ENCODE results near the gene GMPPB. TPM values are rescaled to one million over a fixed set of nuclear protein-coding genes. Genes with fewer than 3 reads are reported as not detected.

Gene GMPPB
- 10 to 100 TPM; 36.5 to 46.0 TPM for total RNA-seq

- CTCF ChIA-PET, result interaction anchor here (0.6 to 1.5 kb wide), 3 partner anchors 9 to 1577 kb away, joined by 3 to 4 read pairs (median 4); no protein-coding TSS in a partner anchor
- H3K4me1 Mint-ChIP-seq, result peaks cover 37% of the 10 kb centered on the region
- peak within 1 kb of the TSS; percentile 95 for H3K4me3 Mint-ChIP-seq
- POLR2A ChIA-PET, result no interaction called here
- H3K36me3 Mint-ChIP-seq (ENCODE audit: low read depth), result peaks cover 20% of the 10 kb centered on the region
- DNase-seq, result peak; percentile 95
- no peaks in the 10 kb centered on the region for H3K27me3 Mint-ChIP-seq
- peak within 1 kb of the TSS; percentile 98 for H3K27ac Mint-ChIP-seq
- no peaks in the 10 kb centered on the region for H3K9me3 Mint-ChIP-seq
Measured at GRCh38 chr3:49723628-49724551, at the start of gene GMPPB. Gene GMPPB (minus strand): TSS chr3:49723951. CDS start chr3:49723726, 225 bp downstream.

GRCh38 chr3:49772703-49773102 is 49.0 kb upstream of the GMPPB start:
- Mint-ChIP-seq H3K27me3 (no peaks in the 10 kb centered on the region), H3K27ac (no peak overlapping the region), H3K36me3 (ENCODE audit: low read depth) (peaks cover 13% of the 10 kb centered on the region), H3K4me1 (peaks cover 8% of the 10 kb centered on the region), H3K4me3 (no peak overlapping the region), H3K9me3 (no peaks in the 10 kb centered on the region)
- DNase-seq, result no peak
- ChIA-PET CTCF (interaction anchor here (0.6 to 1.6 kb wide), 2 partner anchors 9 to 72 kb away, joined by 4 read pairs; no protein-coding TSS in a partner anchor), POLR2A (no interaction called here)

- H3K4me3 Mint-ChIP-seq, result no peak overlapping the region
- ChIA-PET POLR2A (no interaction called here), CTCF (interaction anchor here (0.5 to 1.2 kb wide), 4 partner anchors 41 to 1054 kb away, joined by 3 to 5 read pairs (median 4); no protein-coding TSS in a partner anchor)
- no peaks in the 10 kb centered on the region for H3K9me3 Mint-ChIP-seq
- H3K4me1 Mint-ChIP-seq, result peaks cover 8% of the 10 kb centered on the region
- H3K27me3 Mint-ChIP-seq, result no peaks in the 10 kb centered on the region
- no peak overlapping the region for H3K27ac Mint-ChIP-seq
- H3K36me3 Mint-ChIP-seq (ENCODE audit: low read depth), result peaks cover 13% of the 10 kb centered on the region
- no peak for DNase-seq
Measured at GRCh38 chr3:49771340-49771938, 47.7 kb upstream of the GMPPB start.

GRCh38 chr3:49769926-49770325 is 46.2 kb upstream of the GMPPB start:
- H3K9me3 Mint-ChIP-seq, result no peaks in the 10 kb centered on the region
- no peak for DNase-seq
- H3K4me1 Mint-ChIP-seq, result peaks cover 10% of the 10 kb centered on the region
- CTCF ChIA-PET, result interaction anchor here (1.2 kb wide), 1 partner anchor 42 kb away, joined by 4 read pairs; no protein-coding TSS in a partner anchor
- H3K4me3 Mint-ChIP-seq, result no peak overlapping the region
- peaks cover 13% of the 10 kb centered on the region for H3K36me3 Mint-ChIP-seq (ENCODE audit: low read depth)
- H3K27me3 Mint-ChIP-seq, result no peaks in the 10 kb centered on the region
- POLR2A ChIA-PET, result no interaction called here
- no peak overlapping the region for H3K27ac Mint-ChIP-seq

- POLR2A ChIA-PET, result no interaction called here
Measured at GRCh38 chr3:49769286-49769915, 45.6 kb upstream of the GMPPB start.

GRCh38 chr3:49763981-49764380 is 40.2 kb upstream of the GMPPB start:
- Mint-ChIP-seq H3K4me3 (no peak overlapping the region), H3K9me3 (no peaks in the 10 kb centered on the region), H3K4me1 (peaks cover 4% of the 10 kb centered on the region), H3K27ac (no peak overlapping the region), H3K36me3 (ENCODE audit: low read depth) (peaks cover 3% of the 10 kb centered on the region), H3K27me3 (no peaks in the 10 kb centered on the region)
- DNase-seq, result no peak
- ChIA-PET CTCF (no interaction called here), POLR2A (interaction anchor here (0.6 kb wide), 1 partner anchor 10 kb away, joined by 3 read pairs; no protein-coding TSS in a partner anchor)

More at GRCh38 chr3:49769286-49769915, 45.6 kb upstream of the GMPPB start:
- H3K27ac Mint-ChIP-seq, result no peak overlapping the region
- H3K4me1 Mint-ChIP-seq, result peaks cover 10% of the 10 kb centered on the region
- no peak overlapping the region for H3K4me3 Mint-ChIP-seq
- no peaks in the 10 kb centered on the region for H3K27me3 Mint-ChIP-seq
- H3K36me3 Mint-ChIP-seq (ENCODE audit: low read depth), result peaks cover 13% of the 10 kb centered on the region
- CTCF ChIA-PET, result no interaction called here
- H3K9me3 Mint-ChIP-seq, result no peaks in the 10 kb centered on the region
- no peak for DNase-seq

- DNase-seq, result no peak
- Mint-ChIP-seq H3K4me3 (no peak overlapping the region), H3K27ac (no peak overlapping the region), H3K36me3 (ENCODE audit: low read depth) (no peaks in the 10 kb centered on the region), H3K9me3 (no peaks in the 10 kb centered on the region), H3K4me1 (peaks cover 6% of the 10 kb centered on the region), H3K27me3 (no peaks in the 10 kb centered on the region)
- POLR2A ChIA-PET, result interaction anchor here (0.7 kb wide), 1 partner anchor 344 kb away, joined by 3 read pairs; no protein-coding TSS in a partner anchor
- CTCF ChIA-PET, result no interaction called here
Measured at GRCh38 chr3:49761661-49762060, 37.9 kb upstream of the GMPPB start.

GRCh38 chr3:49759226-49759625 is 35.5 kb upstream of the GMPPB start:
- POLR2A ChIA-PET, result no interaction called here
- Mint-ChIP-seq H3K27ac (no peak overlapping the region), H3K27me3 (no peaks in the 10 kb centered on the region), H3K4me3 (no peak overlapping the region), H3K36me3 (ENCODE audit: low read depth) (no peaks in the 10 kb centered on the region), H3K4me1 (peaks cover 2% of the 10 kb centered on the region), H3K9me3 (no peaks in the 10 kb centered on the region)
- CTCF ChIA-PET, result no interaction called here
- no peak for DNase-seq

GRCh38 chr3:49757197-49757596 is 33.4 kb upstream of the GMPPB start:
- CTCF ChIA-PET, result interaction anchor here (0.5 to 1.3 kb wide), 2 partner anchors 82 to 314 kb away, joined by 3 read pairs; no protein-coding TSS in a partner anchor
- H3K9me3 Mint-ChIP-seq, result no peaks in the 10 kb centered on the region
- peaks cover 2% of the 10 kb centered on the region for H3K4me1 Mint-ChIP-seq
- no peak for DNase-seq
- H3K27ac Mint-ChIP-seq, result no peak overlapping the region
- H3K4me3 Mint-ChIP-seq, result no peak overlapping the region
- H3K27me3 Mint-ChIP-seq, result no peaks in the 10 kb centered on the region
- POLR2A ChIA-PET, result no interaction called here
- H3K36me3 Mint-ChIP-seq (ENCODE audit: low read depth), result peaks cover 3% of the 10 kb centered on the region

GRCh38 chr3:49756036-49756435 is 32.3 kb upstream of the GMPPB start:
- Mint-ChIP-seq H3K27ac (no peak overlapping the region), H3K9me3 (no peaks in the 10 kb centered on the region)

GRCh38 chr3:49754536-49754935 is 30.8 kb upstream of the GMPPB start:
- H3K27ac Mint-ChIP-seq, result no peak overlapping the region
- H3K4me3 Mint-ChIP-seq, result no peak overlapping the region
- H3K27me3 Mint-ChIP-seq, result no peaks in the 10 kb centered on the region
- DNase-seq, result no peak
- ChIA-PET POLR2A (no interaction called here), CTCF (interaction anchor here (0.6 kb wide), 1 partner anchor 14 kb away, joined by 4 read pairs; no protein-coding TSS in a partner anchor)
- no peaks in the 10 kb centered on the region for H3K9me3 Mint-ChIP-seq
- H3K4me1 Mint-ChIP-seq, result peaks cover 2% of the 10 kb centered on the region
- H3K36me3 Mint-ChIP-seq (ENCODE audit: low read depth), result peaks cover 3% of the 10 kb centered on the region

More at GRCh38 chr3:49756036-49756435, 32.3 kb upstream of the GMPPB start:
- no peak for DNase-seq
- ChIA-PET CTCF (interaction anchor here (0.6 kb wide), 1 partner anchor 46 kb away, joined by 3 read pairs; no protein-coding TSS in a partner anchor), POLR2A (interaction anchor here (0.6 kb wide), 1 partner anchor 16 kb away, joined by 5 read pairs; no protein-coding TSS in a partner anchor)
- H3K36me3 Mint-ChIP-seq (ENCODE audit: low read depth), result peaks cover 3% of the 10 kb centered on the region
- H3K27me3 Mint-ChIP-seq, result no peaks in the 10 kb centered on the region
- H3K4me3 Mint-ChIP-seq, result no peak overlapping the region
- H3K4me1 Mint-ChIP-seq, result peaks cover 2% of the 10 kb centered on the region

- DNase-seq, result no peak
- H3K27ac Mint-ChIP-seq, result no peak overlapping the region
- no peak overlapping the region for H3K4me3 Mint-ChIP-seq
- no peaks in the 10 kb centered on the region for H3K4me1 Mint-ChIP-seq
- H3K9me3 Mint-ChIP-seq, result no peaks in the 10 kb centered on the region
- peaks cover 5% of the 10 kb centered on the region for H3K36me3 Mint-ChIP-seq (ENCODE audit: low read depth)
- H3K27me3 Mint-ChIP-seq, result no peaks in the 10 kb centered on the region
- ChIA-PET CTCF (no interaction called here), POLR2A (no interaction called here)
Measured at GRCh38 chr3:49751501-49751900, 27.8 kb upstream of the GMPPB start.

Data from activated CD4-positive, alpha-beta T cell treated with anti-CD3 and anti-CD28 coated beads, Interleukin-2, amount 10 ng/mL, durations not matched to agents 7 days and 5 days (primary cell).